Stimulated activated CD4-positive, alpha-beta T cell treated with anti-CD3 and anti-CD28 coated beads, Interleukin-12 subunit alpha, Interleukin-12 subunit beta, amount 100 ng/mL, for 48 hours (primary cell): ENCODE results near the gene RAD23A.
A peak's percentile ranks its signal among the peaks of the same experiment; 100 is the strongest.
"Not testable (repeated sequence)": the region's sequence is repeated elsewhere in the genome, so short reads cannot be mapped to it uniquely, and the experiment has no call there.

Source experiments
- DNase-seq, 3 donors: peaks; one replicate each; pipeline ENCODE4 v3.0.0-alpha.2; 2020; ENCODE audit warnings: low read depth in 2 of 3, low spot score in 1 of 3

Gene RAD23A

GRCh38 chr19:12937927-12938778 lies 7.5 kb upstream of the RAD23A start, which contains the start of gene CALR:
CALR (plus strand) TSS chr19:12938609; CDS start chr19:12938680, 71 bp downstream.
- DNase-seq: peak; percentile 97 to 100 (median 99)

- DNase-seq: peak in 1 of 3 donors; percentile 27
Observed at GRCh38 chr19:12938779-12939601, 6.7 kb upstream of the RAD23A start.

- DNase-seq: no peak
Observed at GRCh38 chr19:12939975-12940423, 5.7 kb upstream of the RAD23A start.

GRCh38 chr19:12940897-12941296 lies 4.8 kb upstream of the RAD23A start:
- DNase-seq: no peak

- DNase-seq: no peak
Observed at GRCh38 chr19:12943437-12944044, 2.1 kb upstream of the RAD23A start.

GRCh38 chr19:12944104-12944674 lies 1.5 kb upstream of the RAD23A start:
- DNase-seq: no peak

- peak in 1 of 3 donors; percentile 51 for DNase-seq
Observed at GRCh38 chr19:12946092-12946721, 545 bp downstream of the RAD23A start.

GRCh38 chr19:12946731-12947496 lies 1.3 kb downstream of the RAD23A start:
- no peak for DNase-seq

GRCh38 chr19:12947702-12948611 lies 2.3 kb downstream of the RAD23A start:
- DNase-seq: no peak

GRCh38 chr19:12948612-12949362 lies 3.1 kb downstream of the RAD23A start:
- DNase-seq: no peak

- no peak for DNase-seq
Observed at GRCh38 chr19:12949363-12950283, 4.0 kb downstream of the RAD23A start.

GRCh38 chr19:12952050-12952449 lies 6.4 kb downstream of the RAD23A start:
- not testable (repeated sequence) for DNase-seq

- no peak for DNase-seq
Observed at GRCh38 chr19:12952488-12953137, 7.0 kb downstream of the RAD23A start.

GRCh38 chr19:12953138-12953798 lies 7.6 kb downstream of the RAD23A start:
- DNase-seq: no peak

GRCh38 chr19:12953799-12954611 lies 8.3 kb downstream of the RAD23A start:
- no peak for DNase-seq
